Effector memory CD4-positive, alpha-beta T cell (primary cell): ENCODE results near the gene XPNPEP1.

ENCODE experiments used
- DNase-seq, 3 donors: peaks; one replicate each; pipeline ENCODE4 v3.0.0-alpha.2; 2020
- H3K27ac ChIP-seq: 2 replicates; pipeline ENCODE4 v1.7.0; 2013; ENCODE audit warnings: mild to moderate bottlenecking, low read length, moderate library complexity; ENCODE audit not compliant: insufficient read depth, poor library complexity, severe bottlenecking
- H3K27me3 ChIP-seq: replicated peaks from 2 replicates; pipeline ENCODE4 v1.7.0; 2013; ENCODE audit warnings: mild to moderate bottlenecking, low read length; ENCODE audit not compliant: insufficient read depth, control insufficient read depth, poor library complexity, severe bottlenecking
- H3K36me3 ChIP-seq: 2 replicates; pipeline ENCODE4 v1.7.0; 2013; ENCODE audit warnings: mild to moderate bottlenecking, low read length, moderate library complexity; ENCODE audit not compliant: control insufficient read depth, insufficient read depth
- H3K4me1 ChIP-seq: 2 replicates; pipeline ENCODE4 v1.7.0; 2013; ENCODE audit warnings: low read length, mild to moderate bottlenecking; ENCODE audit not compliant: control insufficient read depth, insufficient read depth, poor library complexity, severe bottlenecking
- H3K4me3 ChIP-seq: 2 replicates; pipeline ENCODE4 v1.7.0; 2013; ENCODE audit warnings: low read length, low read depth, mild to moderate bottlenecking; ENCODE audit not compliant: insufficient read depth, poor library complexity, severe bottlenecking
- H3K9me3 ChIP-seq: 2 replicates; pipeline ENCODE4 v1.7.0; 2013; ENCODE audit warnings: mild to moderate bottlenecking, low read length, moderate library complexity; ENCODE audit not compliant: control insufficient read depth

XPNPEP1 gene

GRCh38 chr10:109895095-109895818 lies 28.1 kb downstream of the XPNPEP1 start:
- Histone ChIP-seq H3K4me1 (no peaks in the 10 kb centered on the region), H3K9me3 (no peaks in the 10 kb centered on the region), H3K4me3 (no peak overlapping the region), H3K27ac (no peak overlapping the region), H3K27me3 (no peaks in the 10 kb centered on the region), H3K36me3 (peaks cover 16% of the 10 kb centered on the region)
- DNase-seq, result no peak

GRCh38 chr10:109894516-109894915 lies 28.8 kb downstream of the XPNPEP1 start:
- peaks cover 19% of the 10 kb centered on the region for H3K36me3 ChIP-seq
- no peak overlapping the region for H3K4me3 ChIP-seq
- H3K9me3 ChIP-seq, result no peaks in the 10 kb centered on the region
- H3K27me3 ChIP-seq, result no peaks in the 10 kb centered on the region
- no peak for DNase-seq
- H3K27ac ChIP-seq, result no peak overlapping the region
- H3K4me1 ChIP-seq, result no peaks in the 10 kb centered on the region

GRCh38 chr10:109893386-109893785 lies 29.9 kb downstream of the XPNPEP1 start:
- Histone ChIP-seq H3K27ac (no peak overlapping the region), H3K9me3 (no peaks in the 10 kb centered on the region), H3K27me3 (no peaks in the 10 kb centered on the region), H3K36me3 (peaks cover 23% of the 10 kb centered on the region), H3K4me3 (no peak overlapping the region), H3K4me1 (no peaks in the 10 kb centered on the region)
- DNase-seq, result no peak

- no peak overlapping the region for H3K4me3 ChIP-seq
- DNase-seq, result no peak
Observed at GRCh38 chr10:109892931-109893330, 30.4 kb downstream of the XPNPEP1 start.

GRCh38 chr10:109892117-109892516 lies 31.2 kb downstream of the XPNPEP1 start:
- Histone ChIP-seq H3K36me3 (peaks cover 36% of the 10 kb centered on the region), H3K27ac (no peak overlapping the region), H3K9me3 (no peaks in the 10 kb centered on the region), H3K4me3 (no peak overlapping the region), H3K27me3 (no peaks in the 10 kb centered on the region), H3K4me1 (no peaks in the 10 kb centered on the region)
- no peak for DNase-seq

More at GRCh38 chr10:109892931-109893330, 30.4 kb downstream of the XPNPEP1 start:
- Histone ChIP-seq H3K9me3 (no peaks in the 10 kb centered on the region), H3K36me3 (peaks cover 28% of the 10 kb centered on the region), H3K4me1 (no peaks in the 10 kb centered on the region), H3K27ac (no peak overlapping the region), H3K27me3 (no peaks in the 10 kb centered on the region)

- no peak overlapping the region for H3K27ac ChIP-seq
- no peak for DNase-seq
- H3K27me3 ChIP-seq, result no peaks in the 10 kb centered on the region
- no peaks in the 10 kb centered on the region for H3K9me3 ChIP-seq
- no peak overlapping the region for H3K4me3 ChIP-seq
- no peaks in the 10 kb centered on the region for H3K4me1 ChIP-seq
- peaks cover 41% of the 10 kb centered on the region for H3K36me3 ChIP-seq
Observed at GRCh38 chr10:109891105-109891504, 32.2 kb downstream of the XPNPEP1 start.

GRCh38 chr10:109889867-109890266 lies 33.4 kb downstream of the XPNPEP1 start:
- Histone ChIP-seq H3K9me3 (no peaks in the 10 kb centered on the region), H3K27me3 (no peaks in the 10 kb centered on the region), H3K4me1 (no peaks in the 10 kb centered on the region), H3K36me3 (peaks cover 53% of the 10 kb centered on the region), H3K4me3 (no peak overlapping the region), H3K27ac (no peak overlapping the region)
- DNase-seq, result no peak

GRCh38 chr10:109887776-109888175 lies 35.5 kb downstream of the XPNPEP1 start:
- peaks cover 62% of the 10 kb centered on the region for H3K36me3 ChIP-seq
- no peaks in the 10 kb centered on the region for H3K4me1 ChIP-seq
- DNase-seq, result no peak
- no peaks in the 10 kb centered on the region for H3K27me3 ChIP-seq
- H3K27ac ChIP-seq, result no peak overlapping the region
- no peaks in the 10 kb centered on the region for H3K9me3 ChIP-seq
- no peak overlapping the region for H3K4me3 ChIP-seq

GRCh38 chr10:109887243-109887642 lies 36.1 kb downstream of the XPNPEP1 start:
- Histone ChIP-seq H3K4me3 (no peak overlapping the region), H3K9me3 (no peaks in the 10 kb centered on the region), H3K36me3 (peaks cover 66% of the 10 kb centered on the region), H3K4me1 (no peaks in the 10 kb centered on the region), H3K27ac (no peak overlapping the region), H3K27me3 (no peaks in the 10 kb centered on the region)
- no peak for DNase-seq

- H3K27ac ChIP-seq, result no peak overlapping the region
- H3K4me3 ChIP-seq, result no peak overlapping the region
- peaks cover 65% of the 10 kb centered on the region for H3K36me3 ChIP-seq
Observed at GRCh38 chr10:109886781-109887140, 36.5 kb downstream of the XPNPEP1 start.

More at GRCh38 chr10:109886781-109887140, 36.5 kb downstream of the XPNPEP1 start:
- DNase-seq, result no peak
- no peaks in the 10 kb centered on the region for H3K9me3 ChIP-seq
- no peaks in the 10 kb centered on the region for H3K27me3 ChIP-seq
- H3K4me1 ChIP-seq, result no peaks in the 10 kb centered on the region
